Measurements from ENCODE around the gene UNKL.
"Not testable (repeated sequence)": the region's sequence is repeated elsewhere in the genome, so short reads cannot be mapped to it uniquely, and the experiment has no call there.

UNKL gene

DNA sequence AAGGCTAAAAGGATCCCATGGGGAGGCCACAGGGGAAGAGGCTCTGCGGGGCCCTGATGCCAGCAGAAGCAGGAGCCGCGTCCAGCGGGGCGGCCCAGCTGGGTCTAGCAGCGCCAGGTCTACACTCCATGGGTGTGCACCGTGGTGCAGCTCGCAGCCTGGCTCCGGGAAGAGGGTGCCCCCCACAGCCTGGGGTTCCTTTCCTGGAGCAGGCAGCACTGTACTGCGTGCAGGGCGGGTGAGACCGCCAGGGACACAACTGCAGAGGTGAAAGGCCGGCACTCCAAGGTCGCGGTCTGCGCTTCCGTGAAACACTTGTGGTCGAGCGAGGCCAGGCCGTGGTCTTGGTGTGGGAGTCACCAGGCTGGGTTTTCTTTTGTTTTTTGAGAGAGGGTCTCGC is 36.3 kb upstream of the UNKL start:
- DNase-seq: no peak
- no peak overlapping the region for H3K27ac Mint-ChIP-seq
- CTCF ChIA-PET: no interaction called here
- no peaks in the 10 kb centered on the region for H3K27me3 Mint-ChIP-seq
- peaks cover 5% of the 10 kb centered on the region for H3K36me3 Mint-ChIP-seq
- H3K4me3 Mint-ChIP-seq: no peak overlapping the region
- no peaks in the 10 kb centered on the region for H3K9me3 Mint-ChIP-seq
- peaks cover 9% of the 10 kb centered on the region for H3K4me1 Mint-ChIP-seq

DNA sequence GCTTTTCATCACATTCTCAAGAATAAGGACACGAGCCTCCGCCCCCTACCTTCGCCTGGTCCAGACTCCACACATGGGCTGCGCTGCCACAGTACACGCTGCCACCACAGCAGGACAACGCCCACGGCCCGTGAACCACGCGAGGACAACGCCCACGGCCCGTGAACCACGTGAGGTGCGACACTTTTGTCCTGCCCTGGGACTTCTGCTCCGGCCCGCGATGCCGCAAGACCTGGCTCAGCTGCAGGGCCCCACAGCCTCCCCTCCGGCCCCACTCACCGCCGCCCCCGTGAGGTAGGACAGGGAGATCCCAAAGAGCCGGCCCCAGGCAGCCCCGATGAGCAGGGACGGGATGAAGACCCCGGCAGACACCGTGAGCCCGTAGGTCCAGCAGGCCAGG is 35.7 kb upstream of the UNKL start:
- peaks cover 5% of the 10 kb centered on the region for H3K36me3 Mint-ChIP-seq
- H3K27ac Mint-ChIP-seq: no peak overlapping the region
- peaks cover 9% of the 10 kb centered on the region for H3K4me1 Mint-ChIP-seq
- H3K9me3 Mint-ChIP-seq: no peaks in the 10 kb centered on the region
- CTCF ChIA-PET: no interaction called here
- H3K4me3 Mint-ChIP-seq: no peak overlapping the region
- DNase-seq: no peak
- no peaks in the 10 kb centered on the region for H3K27me3 Mint-ChIP-seq

DNA sequence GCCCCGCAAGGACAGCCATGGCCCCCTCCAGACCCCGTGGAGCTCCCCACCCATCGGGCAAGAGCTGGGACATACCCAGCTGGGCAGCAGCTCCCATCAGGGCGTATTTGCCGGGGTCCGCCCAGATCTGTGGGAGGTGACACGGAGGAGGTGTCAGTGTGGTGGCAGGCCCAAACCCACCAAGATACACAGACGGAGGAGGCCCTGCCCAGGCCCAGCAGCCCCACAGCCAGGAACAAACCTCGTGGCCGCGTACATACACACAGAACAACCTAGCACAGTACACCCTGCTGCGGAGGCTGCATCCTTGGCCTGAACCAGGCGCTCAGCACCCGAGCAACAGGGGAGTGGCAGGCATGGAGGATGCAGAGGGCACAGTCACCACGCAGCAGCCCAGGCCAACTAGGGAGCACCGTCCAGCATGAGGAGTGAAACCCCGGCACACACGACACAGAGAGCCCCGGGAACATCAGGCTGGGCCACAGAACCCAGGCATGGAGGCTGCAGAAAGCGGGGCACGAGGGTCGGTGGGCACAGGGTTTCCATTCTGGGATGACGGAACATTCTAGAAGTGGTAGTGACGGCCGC is 34.8 kb upstream of the UNKL start:
- CTCF ChIA-PET: no interaction called here
- peaks cover 5% of the 10 kb centered on the region for H3K36me3 Mint-ChIP-seq

DNA sequence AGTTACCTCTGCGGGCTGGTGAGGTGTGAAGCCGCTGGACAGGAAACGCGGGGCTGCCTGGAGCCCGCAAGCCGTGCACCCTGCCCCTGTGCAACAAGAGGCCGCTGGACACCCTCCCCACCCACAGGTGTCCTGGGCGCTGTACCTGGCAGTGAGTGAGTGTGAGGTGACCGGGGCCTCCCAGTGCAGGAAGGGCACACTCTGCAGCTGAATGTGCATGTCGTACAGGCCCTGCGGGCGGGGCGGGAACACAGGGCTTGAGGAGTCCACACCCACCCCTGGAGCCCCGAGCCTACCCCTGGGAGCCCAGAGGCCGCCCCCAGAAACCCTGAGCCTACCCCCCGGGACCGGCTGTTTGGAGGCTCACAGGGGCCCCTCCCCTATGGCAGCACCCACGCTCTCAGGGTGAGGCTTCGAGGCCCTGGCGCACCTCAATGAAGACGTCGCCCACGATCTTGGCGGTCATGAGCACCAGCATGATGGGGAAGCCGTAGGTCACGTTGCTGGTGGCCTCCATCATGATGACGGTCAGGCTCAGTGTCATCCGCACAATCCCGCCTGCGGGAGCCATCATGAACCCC is 34.1 kb upstream of the UNKL start:
- peaks cover 3% of the 10 kb centered on the region for H3K36me3 Mint-ChIP-seq
- DNase-seq: no peak
- no peak overlapping the region for H3K27ac Mint-ChIP-seq
- H3K4me3 Mint-ChIP-seq: no peak overlapping the region
- H3K9me3 Mint-ChIP-seq: no peaks in the 10 kb centered on the region
- peaks cover 2% of the 10 kb centered on the region for H3K4me1 Mint-ChIP-seq
- CTCF ChIA-PET: no interaction called here
- no peaks in the 10 kb centered on the region for H3K27me3 Mint-ChIP-seq

More for the DNA sequence above, 34.8 kb upstream of the UNKL start:
- Mint-ChIP-seq H3K27me3 (no peaks in the 10 kb centered on the region), H3K4me3 (no peak overlapping the region), H3K4me1 (peaks cover 8% of the 10 kb centered on the region), H3K27ac (no peak overlapping the region), H3K9me3 (no peaks in the 10 kb centered on the region)
- DNase-seq: no peak

DNA sequence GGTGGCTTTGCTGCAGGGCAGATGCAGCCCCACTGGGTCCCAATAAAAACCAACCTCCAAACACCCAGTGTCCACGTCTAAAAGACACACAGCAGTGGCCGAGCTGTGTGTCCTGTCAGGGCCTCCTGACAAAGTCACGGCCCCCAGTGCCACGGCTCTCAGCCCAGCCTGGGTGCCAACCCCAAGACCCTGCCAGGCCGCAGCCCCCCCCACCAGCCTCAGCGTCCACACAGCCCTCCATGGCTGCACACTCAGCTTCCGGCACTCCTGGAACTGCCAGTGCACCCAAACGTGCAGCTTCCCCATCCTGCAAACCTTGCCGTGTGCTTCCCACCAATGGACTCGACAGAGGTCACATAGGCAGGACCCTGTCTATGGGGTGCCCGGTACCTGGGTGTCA is 33.5 kb upstream of the UNKL start:
- Mint-ChIP-seq H3K27ac (no peak overlapping the region), H3K4me3 (no peak overlapping the region), H3K4me1 (no peaks in the 10 kb centered on the region), H3K27me3 (no peaks in the 10 kb centered on the region), H3K9me3 (no peaks in the 10 kb centered on the region), H3K36me3 (peaks cover 3% of the 10 kb centered on the region)
- DNase-seq: no peak
- CTCF ChIA-PET: no interaction called here

DNA sequence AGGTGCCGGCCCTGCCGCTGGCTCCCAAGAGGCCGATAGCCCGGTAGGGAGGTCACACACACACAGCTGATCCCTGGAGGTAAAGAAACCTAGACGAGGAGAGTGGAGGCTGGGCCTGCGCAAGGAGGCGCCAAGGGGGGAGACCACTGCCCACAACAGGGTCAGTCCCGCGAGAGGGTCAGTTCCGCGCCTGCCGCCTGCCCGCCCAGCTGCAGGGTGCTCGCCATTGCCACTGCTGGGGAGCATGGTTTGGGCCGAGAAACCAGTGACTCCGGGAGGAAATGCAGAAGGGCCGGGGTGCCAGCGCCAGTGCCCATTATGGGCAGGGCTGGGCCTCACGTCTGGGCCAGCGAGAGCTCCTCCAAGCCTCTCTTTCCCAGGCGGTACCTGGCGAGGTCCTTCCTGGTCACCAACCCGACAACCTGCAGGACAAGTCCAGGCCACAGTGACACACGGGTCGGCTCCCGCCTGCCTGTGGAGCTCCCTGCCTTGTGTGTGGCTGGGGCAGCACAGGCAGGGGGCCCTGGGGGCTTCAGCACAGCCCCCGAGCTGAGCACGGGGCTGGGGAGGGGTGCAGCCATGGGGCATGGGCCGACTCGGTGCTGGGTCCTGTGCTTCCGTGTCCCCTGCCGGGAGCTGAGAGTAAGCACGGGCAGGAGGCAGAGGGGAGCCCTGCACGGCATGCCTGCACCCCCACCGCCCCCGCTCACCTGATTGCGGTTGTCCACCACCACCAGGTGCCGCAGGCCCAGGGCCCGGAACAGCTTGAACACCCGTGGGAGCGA is 32.0 kb upstream of the UNKL start:
- CTCF ChIA-PET: no interaction called here
- Mint-ChIP-seq H3K36me3 (peaks cover 1% of the 10 kb centered on the region), H3K27ac (no peak overlapping the region), H3K4me3 (no peak overlapping the region), H3K27me3 (no peaks in the 10 kb centered on the region), H3K9me3 (no peaks in the 10 kb centered on the region), H3K4me1 (no peaks in the 10 kb centered on the region)
- DNase-seq: no peak

DNA sequence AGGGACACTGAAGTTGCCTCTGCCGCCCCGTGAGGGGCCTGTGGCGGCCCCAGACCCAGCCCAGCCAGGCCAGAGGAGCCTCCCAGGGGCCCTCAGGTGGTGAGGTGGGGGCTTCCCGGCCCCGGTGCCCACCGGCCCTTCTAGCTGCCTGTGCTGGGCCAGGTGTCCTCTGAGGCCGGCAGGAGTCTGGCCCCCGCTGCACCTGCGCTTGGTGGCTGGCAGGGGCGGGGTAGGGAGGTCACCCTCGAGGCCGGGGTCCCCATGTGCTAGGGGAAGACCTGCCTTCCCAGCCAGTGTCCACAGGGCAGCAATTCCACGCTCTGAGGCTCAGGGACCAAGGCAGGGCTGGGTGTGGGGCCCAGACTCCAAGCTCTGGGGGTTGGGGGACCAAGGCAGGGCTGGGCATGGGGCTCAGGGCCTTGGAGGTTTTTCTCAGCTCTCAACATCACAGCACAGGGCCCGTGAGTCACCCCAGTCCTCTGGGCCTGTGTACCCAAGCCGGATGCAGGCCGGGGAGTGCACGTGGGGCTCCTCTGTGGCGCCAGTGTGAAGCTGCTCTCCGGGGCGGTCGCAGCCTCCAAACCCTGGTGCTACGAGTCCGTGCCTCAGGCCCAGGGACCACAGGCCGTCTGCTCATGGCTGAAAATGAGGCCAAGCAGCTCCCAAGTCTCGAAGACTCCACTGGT is 31.2 kb upstream of the UNKL start:
- Mint-ChIP-seq H3K4me1 (no peaks in the 10 kb centered on the region), H3K27ac (no peak overlapping the region), H3K36me3 (peaks cover 1% of the 10 kb centered on the region), H3K4me3 (no peak overlapping the region), H3K27me3 (no peaks in the 10 kb centered on the region), H3K9me3 (no peaks in the 10 kb centered on the region)
- CTCF ChIA-PET: no interaction called here
- DNase-seq: no peak

DNA sequence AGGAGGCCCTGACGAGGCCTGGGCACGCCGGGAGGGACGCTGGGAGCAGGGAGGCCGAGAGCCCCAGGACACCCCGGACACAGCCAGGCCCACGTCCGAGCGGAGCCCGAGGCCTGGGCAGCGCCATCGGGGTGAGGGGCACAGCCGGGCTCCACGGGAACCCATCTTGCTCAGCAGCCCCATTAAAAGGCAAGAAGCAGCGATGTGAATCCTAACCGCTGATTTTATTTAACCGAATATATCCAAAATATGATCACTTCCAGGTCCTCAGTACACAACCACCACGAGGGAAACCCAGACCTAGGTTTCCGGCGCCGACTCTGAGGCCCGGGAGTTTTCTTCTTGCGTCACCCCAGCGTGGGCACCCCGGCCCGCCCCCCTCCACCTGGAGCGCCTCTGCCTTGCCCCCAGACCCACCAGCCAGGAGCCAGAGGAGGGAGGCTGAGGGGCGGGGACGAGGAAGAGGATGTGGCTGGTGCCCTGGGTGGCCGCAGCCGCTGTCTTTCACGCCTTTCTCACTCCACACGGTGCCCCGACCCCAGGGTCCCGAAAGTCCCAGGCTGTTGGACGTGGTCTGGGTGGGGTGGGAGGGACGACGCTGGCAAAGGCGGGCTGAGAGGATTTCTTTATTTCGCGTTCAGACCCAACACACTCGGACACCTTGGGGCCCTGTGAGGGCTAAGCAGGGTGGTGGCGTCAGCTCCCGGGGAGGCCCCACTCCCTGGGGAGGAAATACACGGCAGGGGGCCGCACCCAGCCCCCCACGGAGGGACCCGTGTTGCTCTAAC is 30.4 kb upstream of the UNKL start:
- H3K27ac Mint-ChIP-seq: no peak overlapping the region
- peaks cover 1% of the 10 kb centered on the region for H3K36me3 Mint-ChIP-seq
- no peaks in the 10 kb centered on the region for H3K4me1 Mint-ChIP-seq
- H3K9me3 Mint-ChIP-seq: no peaks in the 10 kb centered on the region
- H3K27me3 Mint-ChIP-seq: no peaks in the 10 kb centered on the region
- H3K4me3 Mint-ChIP-seq: no peak overlapping the region
- CTCF ChIA-PET: no interaction called here
- DNase-seq: no peak

DNA sequence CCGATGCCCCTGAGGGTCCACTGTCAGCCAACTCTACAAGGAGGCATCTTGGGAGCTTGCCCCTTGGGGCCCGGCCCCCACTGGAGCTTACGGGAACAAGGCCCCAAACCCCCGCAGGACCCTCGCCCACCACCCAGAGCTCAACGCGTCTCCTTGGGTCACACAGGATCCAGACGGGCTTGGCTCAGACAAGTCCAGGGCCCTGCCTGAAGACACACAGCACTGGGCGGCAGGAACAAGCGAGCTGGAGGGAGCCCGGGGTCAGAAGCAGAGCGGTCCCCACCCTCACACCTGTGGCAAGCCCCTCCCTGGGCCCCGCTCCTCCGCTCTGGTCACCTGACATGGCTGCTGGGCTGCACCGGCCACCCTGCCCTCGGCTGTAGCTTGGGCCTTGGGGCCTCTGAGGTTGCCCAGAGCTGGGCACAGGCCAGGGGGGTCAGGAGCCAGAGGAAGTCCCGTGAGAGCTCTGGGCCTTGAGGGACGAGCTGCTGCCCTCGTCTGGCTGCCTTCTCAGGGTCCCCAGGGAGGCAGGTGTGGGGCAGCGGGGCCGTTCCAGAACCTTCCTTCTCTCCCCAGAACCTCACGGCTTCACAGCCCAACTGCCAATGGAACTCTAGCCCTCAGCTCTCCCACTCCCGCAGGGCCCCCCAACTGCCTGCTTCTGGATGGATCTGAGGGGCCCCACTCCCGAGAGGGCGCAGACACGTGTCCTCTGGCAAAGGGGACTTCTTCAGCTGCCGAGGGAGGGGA is 29.7 kb upstream of the UNKL start, which contains the start of gene CCDC154:
CCDC154 (minus strand) TSS at position 577 of the 750 bp plus-strand sequence; CDS start at position 343, 234 bp downstream.
- Mint-ChIP-seq H3K27ac (no peak within 1 kb of the TSS), H3K27me3 (no peaks in the 10 kb centered on the region), H3K4me3 (no peak within 1 kb of the TSS), H3K9me3 (no peaks in the 10 kb centered on the region), H3K4me1 (no peaks in the 10 kb centered on the region), H3K36me3 (peaks cover 1% of the 10 kb centered on the region)
- CTCF ChIA-PET: no interaction called here
- no peak for DNase-seq

DNA sequence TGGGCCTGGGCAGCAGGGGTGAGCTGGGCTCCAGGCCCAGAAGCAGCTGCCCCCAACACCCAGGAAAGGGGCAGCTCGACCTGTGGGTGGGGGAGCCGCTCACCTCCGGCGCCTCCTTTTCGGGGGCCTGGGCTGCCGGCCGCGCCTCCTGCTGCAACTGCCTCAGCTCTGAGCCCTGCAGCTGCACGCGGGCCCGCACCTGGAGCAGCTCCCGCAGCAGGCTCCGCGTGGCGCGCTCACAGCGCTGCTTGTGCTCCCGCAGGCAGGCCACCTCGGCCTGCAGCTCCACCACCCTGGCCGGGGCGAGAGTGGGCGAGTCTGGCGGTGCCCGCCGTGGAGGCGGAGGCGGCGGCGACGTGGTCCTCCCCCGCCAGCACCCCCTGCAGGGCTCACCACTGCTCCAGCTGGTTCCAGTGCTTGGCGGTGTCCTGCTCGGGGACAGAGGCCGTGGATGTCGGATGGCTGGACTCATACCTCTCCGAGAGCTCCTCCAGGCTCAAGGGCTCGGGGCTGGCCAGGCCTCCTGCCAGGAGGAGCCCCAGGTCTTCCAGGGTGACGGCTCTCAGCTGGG is 29.0 kb upstream of the UNKL start:
- Mint-ChIP-seq H3K27me3 (no peaks in the 10 kb centered on the region), H3K4me3 (no peak overlapping the region), H3K27ac (no peak overlapping the region), H3K9me3 (no peaks in the 10 kb centered on the region), H3K4me1 (no peaks in the 10 kb centered on the region), H3K36me3 (peaks cover 1% of the 10 kb centered on the region)
- CTCF ChIA-PET: interaction anchor here (1.5 kb wide), 1 partner anchor 10 kb away, joined by 4 read pairs; no protein-coding TSS in a partner anchor
- DNase-seq: no peak

DNA sequence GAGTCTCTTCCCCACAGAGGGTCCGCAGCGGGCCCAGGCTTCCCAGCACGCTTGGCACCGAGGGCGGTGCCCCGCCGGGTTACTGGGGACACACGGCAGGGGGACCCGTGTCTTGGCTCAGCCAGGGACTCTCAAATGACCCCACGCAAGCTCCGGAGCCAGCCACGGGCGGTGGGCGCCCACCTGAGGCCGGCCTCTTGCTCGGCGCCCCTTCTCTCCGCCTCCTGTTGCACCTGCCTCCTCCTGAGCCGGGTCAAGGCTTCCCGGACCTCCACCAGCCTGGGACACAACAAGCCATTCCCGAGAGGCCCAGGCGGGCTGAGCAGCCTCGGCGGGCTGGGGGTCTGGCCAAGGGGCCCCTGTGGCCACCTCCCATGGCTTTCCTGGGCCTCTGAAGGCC is 28.2 kb upstream of the UNKL start:
- no peaks in the 10 kb centered on the region for H3K27me3 Mint-ChIP-seq
- no peak overlapping the region for H3K27ac Mint-ChIP-seq
- H3K4me3 Mint-ChIP-seq: no peak overlapping the region
- DNase-seq: no peak
- CTCF ChIA-PET: interaction anchor here (1.5 kb wide), 1 partner anchor 9 kb away, joined by 4 read pairs; no protein-coding TSS in a partner anchor
- H3K9me3 Mint-ChIP-seq: no peaks in the 10 kb centered on the region
- no peaks in the 10 kb centered on the region for H3K36me3 Mint-ChIP-seq
- no peaks in the 10 kb centered on the region for H3K4me1 Mint-ChIP-seq

DNA sequence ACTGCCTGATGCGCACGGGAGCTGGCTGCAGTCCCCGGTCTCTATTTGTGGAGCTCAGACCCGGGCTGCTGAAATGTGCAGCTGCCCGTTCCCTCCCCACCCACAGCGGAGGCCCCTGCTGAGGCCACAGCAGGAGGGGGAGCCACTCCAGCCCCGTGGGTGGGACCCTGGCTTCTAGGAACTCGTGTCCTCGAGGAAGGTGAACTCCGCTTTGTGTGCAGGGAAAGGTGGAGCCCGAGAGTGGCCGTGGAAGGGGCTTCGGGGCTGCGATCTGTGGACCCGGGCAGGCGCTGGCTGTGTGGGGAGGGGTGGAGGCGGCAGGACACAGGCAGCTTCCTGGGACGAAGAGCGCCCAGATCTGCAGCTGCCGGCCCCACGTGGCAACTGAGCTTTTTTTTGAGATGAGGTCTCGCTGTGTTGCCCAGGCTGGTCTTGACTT is 26.9 kb upstream of the UNKL start:
- Mint-ChIP-seq H3K4me1 (no peaks in the 10 kb centered on the region), H3K9me3 (no peaks in the 10 kb centered on the region), H3K27me3 (no peaks in the 10 kb centered on the region), H3K27ac (no peak overlapping the region), H3K4me3 (no peak overlapping the region), H3K36me3 (no peaks in the 10 kb centered on the region)
- CTCF ChIA-PET: interaction anchor here (0.5 to 1.0 kb wide), 2 partner anchors 13 to 144 kb away, joined by 3 read pairs; no protein-coding TSS in a partner anchor
- no peak for DNase-seq

DNA sequence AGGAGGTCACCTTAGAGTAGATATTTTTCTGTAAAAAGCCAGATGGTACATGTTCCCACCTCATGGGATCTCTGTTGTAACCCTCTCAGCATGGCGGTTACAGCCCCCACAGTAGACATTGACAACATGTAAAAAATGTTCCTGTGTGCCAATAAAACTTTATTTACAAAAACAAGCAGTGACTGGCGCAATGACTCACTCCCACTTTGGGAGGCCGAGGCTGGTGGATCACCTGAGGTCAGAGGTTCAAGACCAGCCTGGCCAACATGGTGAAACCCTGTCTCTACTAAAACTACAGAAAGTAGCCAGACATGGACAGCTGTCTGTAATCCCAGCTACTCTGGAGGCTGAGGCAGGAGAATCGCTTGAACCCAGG is 25.2 kb upstream of the UNKL start:
- H3K4me1 Mint-ChIP-seq, DNase-seq, CTCF ChIA-PET, H3K36me3 Mint-ChIP-seq, H3K27ac Mint-ChIP-seq, H3K4me3 Mint-ChIP-seq, H3K27me3 Mint-ChIP-seq, H3K9me3 Mint-ChIP-seq: not testable (repeated sequence)

All from activated naive CD4-positive, alpha-beta T cell treated with anti-CD3 and anti-CD28 coated beads, Interleukin-2, amount 10 ng/mL, durations not matched to agents 7 days and 5 days (primary cell).